COLO668 (cell line): ENCODE results near the gene CAP1.

Source experiments
- DNase-seq: peaks from one replicate; lab custom pipeline; 2025; ENCODE audit not compliant: unreplicated experiment; lab: John Stamatoyannopoulos, UW

CAP1 gene

GRCh38 chr1:40094466-40095110 lies 54.1 kb downstream of the CAP1 start:
- no peak for DNase-seq

- DNase-seq = no peak
These were observed 55.3 kb downstream of the CAP1 start for GRCh38 chr1:40095806-40096205.

GRCh38 chr1:40096646-40096976 lies 56.1 kb downstream of the CAP1 start:
- no peak for DNase-seq

GRCh38 chr1:40096977-40097782 lies 56.7 kb downstream of the CAP1 start, which contains the start of gene PPT1:
Gene PPT1 (minus strand): TSS chr1:40097252. CDS start chr1:40097238, 14 bp downstream.
- no peak for DNase-seq

- DNase-seq = no peak
These were observed 61.5 kb downstream of the CAP1 start for GRCh38 chr1:40102038-40102437.

GRCh38 chr1:40102896-40103295 lies 62.4 kb downstream of the CAP1 start:
- DNase-seq = no peak

- DNase-seq = no peak
These were observed 64.5 kb downstream of the CAP1 start for GRCh38 chr1:40105028-40105427.

- DNase-seq = no peak
These were observed 66.9 kb downstream of the CAP1 start for GRCh38 chr1:40107290-40107959.

GRCh38 chr1:40110389-40110788 lies 69.9 kb downstream of the CAP1 start:
- DNase-seq = no peak

- DNase-seq = no peak
These were observed 73.9 kb downstream of the CAP1 start for GRCh38 chr1:40114400-40114799.

GRCh38 chr1:40120128-40120527 lies 79.6 kb downstream of the CAP1 start:
- no peak for DNase-seq
